A673 (cell line): ENCODE data around the gene TMEM131L. TPM values are rescaled to one million over a fixed set of nuclear protein-coding genes. Genes with fewer than 3 reads are reported as not detected.
"Not testable (repeated sequence)": the region's sequence is repeated elsewhere in the genome, so short reads cannot be mapped to it uniquely, and the experiment has no call there.

Source experiments
- BruUV-seq: library from RNA; stranded (reverse); fragments of 400-500 nt; replicated peaks from 2 replicates; lab custom pipeline; 2021; lab: Mats Ljungman, UMichigan
- CTCF ChIA-PET: fragments of 300-600 bp; sonication (Branson Sonifier 250); formaldehyde crosslinking; loops from one replicate; lab custom pipeline; 2022; ENCODE audit warnings: antibody characterized with exemption; lab: Charles Lee
- POLR2A ChIA-PET: fragments of 300-600 bp; sonication (Branson Sonifier 250); formaldehyde crosslinking; loops from one replicate; lab custom pipeline; 2022; ENCODE audit warnings: antibody characterized with exemption; ENCODE audit not compliant: low non-redundant PET; lab: Charles Lee
- DNase-seq: peaks from one replicate; pipeline ENCODE4 v3.0.0-alpha.2; 2015; ENCODE audit warnings: low spot score
- H3K27ac ChIP-seq: fragments of 200-600 bp; sonication (generic); 2 replicates; pipeline ENCODE4 v1.5.1; 2016; ENCODE audit warnings: mixed run types, low read depth, mild to moderate bottlenecking, mixed read lengths, antibody characterized with exemption, low read length; ENCODE audit not compliant: poor library complexity, severe bottlenecking
- H3K27me3 ChIP-seq: fragments of 200-600 bp; sonication (generic); replicated peaks from 2 replicates; pipeline ENCODE4 v1.6.1; 2017; ENCODE audit warnings: mixed run types, low read depth, mild to moderate bottlenecking, mixed read lengths, antibody characterized with exemption, low read length; ENCODE audit not compliant: insufficient read depth, poor library complexity
- H3K36me3 ChIP-seq: fragments of 200-600 bp; sonication (generic); 2 replicates; pipeline ENCODE4 v1.6.1; 2016; ENCODE audit warnings: mixed run types, mild to moderate bottlenecking, mixed read lengths, antibody characterized with exemption, low read length; ENCODE audit not compliant: insufficient read depth, poor library complexity, severe bottlenecking
- H3K4me1 ChIP-seq: fragments of 200-600 bp; sonication (generic); 2 replicates; pipeline ENCODE4 v1.6.1; 2017; ENCODE audit warnings: mixed run types, mild to moderate bottlenecking, mixed read lengths, antibody characterized with exemption, low read length; ENCODE audit not compliant: insufficient read depth, poor library complexity, severe bottlenecking
- H3K4me3 ChIP-seq: fragments of 200-600 bp; sonication (generic); 2 replicates; pipeline ENCODE4 v1.5.1; 2016; ENCODE audit warnings: low read depth, mixed run types, mild to moderate bottlenecking, mixed read lengths, low read length; ENCODE audit not compliant: poor library complexity, severe bottlenecking
- H3K9me3 ChIP-seq: fragments of 200-600 bp; sonication (generic); 2 replicates; pipeline ENCODE4 v1.6.1; 2016; ENCODE audit warnings: mixed run types, low read depth, mild to moderate bottlenecking, mixed read lengths, antibody characterized with exemption, low read length; ENCODE audit not compliant: poor library complexity, severe bottlenecking
- EZH2 ChIP-seq: fragments of 200-600 bp; sonication (generic); IDR thresholded peaks from 2 replicates; pipeline ENCODE4 v1.6.1; 2017; ENCODE audit warnings: borderline replicate concordance, low read depth, mild to moderate bottlenecking, mixed read lengths, antibody characterized with exemption, low read length; ENCODE audit not compliant: poor library complexity, severe bottlenecking
- intact Hi-C: fragments of 100-400 bp; cut with micrococcal nuclease; formaldehyde crosslinking; loops from one replicate; pipeline ENCODE4 v1.10.0; 2022; ENCODE audit not compliant: unreplicated experiment
- total RNA-seq: library from RNA; stranded (reverse); gene quantifications from 2 replicates; pipeline ENCODE4 v1.2.3, GENCODE V29; 2021
- TF ChIP-seq, protein P1 (sequence below): fragments of 300-800, 200-600 bp; sonication (generic); conservative IDR thresholded peaks from 2 replicates; pipeline ENCODE4 v1.5.1; 2017; ENCODE audit warnings: low read depth, mild to moderate bottlenecking, antibody characterized with exemption, low read length, moderate library complexity, mixed read lengths

The TMEM131L gene
- total RNA-seq, 1 experiment from 2014 or later, result 18.4 TPM

DNA sequence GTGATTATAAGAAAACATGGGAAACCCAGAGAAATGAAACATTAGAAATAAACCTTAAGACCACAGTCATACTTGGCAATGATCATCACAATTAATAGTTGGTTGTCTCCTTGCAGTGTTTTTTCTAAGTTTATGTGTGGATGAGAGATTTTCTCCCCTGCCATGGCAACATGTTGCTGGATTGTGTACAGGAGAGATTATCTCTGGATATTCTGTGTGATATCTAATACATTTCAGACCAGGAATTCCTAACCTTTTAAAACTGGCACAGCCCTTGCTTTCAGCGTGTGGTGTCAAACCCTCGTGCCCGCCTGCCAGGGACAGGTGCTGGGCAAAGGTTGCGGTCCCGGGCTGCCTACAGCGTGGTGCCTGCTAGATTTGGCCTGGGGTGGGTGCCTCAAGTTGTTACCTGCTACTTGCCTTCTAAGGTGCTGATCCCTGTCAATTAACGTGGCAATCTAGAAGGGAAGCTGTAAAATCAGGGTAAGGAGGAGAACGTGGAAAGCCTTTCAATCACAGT, 100.5 kb downstream of the TMEM131L start:
- no peaks in the 10 kb centered on the region for H3K36me3 ChIP-seq
- TF ChIP-seq EZH2, result no peak
- TF ChIP-seq, protein P1, sequence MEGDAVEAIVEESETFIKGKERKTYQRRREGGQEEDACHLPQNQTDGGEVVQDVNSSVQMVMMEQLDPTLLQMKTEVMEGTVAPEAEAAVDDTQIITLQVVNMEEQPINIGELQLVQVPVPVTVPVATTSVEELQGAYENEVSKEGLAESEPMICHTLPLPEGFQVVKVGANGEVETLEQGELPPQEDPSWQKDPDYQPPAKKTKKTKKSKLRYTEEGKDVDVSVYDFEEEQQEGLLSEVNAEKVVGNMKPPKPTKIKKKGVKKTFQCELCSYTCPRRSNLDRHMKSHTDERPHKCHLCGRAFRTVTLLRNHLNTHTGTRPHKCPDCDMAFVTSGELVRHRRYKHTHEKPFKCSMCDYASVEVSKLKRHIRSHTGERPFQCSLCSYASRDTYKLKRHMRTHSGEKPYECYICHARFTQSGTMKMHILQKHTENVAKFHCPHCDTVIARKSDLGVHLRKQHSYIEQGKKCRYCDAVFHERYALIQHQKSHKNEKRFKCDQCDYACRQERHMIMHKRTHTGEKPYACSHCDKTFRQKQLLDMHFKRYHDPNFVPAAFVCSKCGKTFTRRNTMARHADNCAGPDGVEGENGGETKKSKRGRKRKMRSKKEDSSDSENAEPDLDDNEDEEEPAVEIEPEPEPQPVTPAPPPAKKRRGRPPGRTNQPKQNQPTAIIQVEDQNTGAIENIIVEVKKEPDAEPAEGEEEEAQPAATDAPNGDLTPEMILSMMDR, result no peak
- no peak overlapping the region for H3K27ac ChIP-seq
- DNase-seq, result no peak
- intact Hi-C loops, result no loop called here
- no peaks in the 10 kb centered on the region for H3K9me3 ChIP-seq
- no TSS peak for BruUV-seq
- POLR2A ChIA-PET, result no interaction called here
- peaks cover 5% of the 10 kb centered on the region for H3K4me1 ChIP-seq
- no peaks in the 10 kb centered on the region for H3K27me3 ChIP-seq
- no peak overlapping the region for H3K4me3 ChIP-seq
- CTCF ChIA-PET, result no interaction called here

DNA sequence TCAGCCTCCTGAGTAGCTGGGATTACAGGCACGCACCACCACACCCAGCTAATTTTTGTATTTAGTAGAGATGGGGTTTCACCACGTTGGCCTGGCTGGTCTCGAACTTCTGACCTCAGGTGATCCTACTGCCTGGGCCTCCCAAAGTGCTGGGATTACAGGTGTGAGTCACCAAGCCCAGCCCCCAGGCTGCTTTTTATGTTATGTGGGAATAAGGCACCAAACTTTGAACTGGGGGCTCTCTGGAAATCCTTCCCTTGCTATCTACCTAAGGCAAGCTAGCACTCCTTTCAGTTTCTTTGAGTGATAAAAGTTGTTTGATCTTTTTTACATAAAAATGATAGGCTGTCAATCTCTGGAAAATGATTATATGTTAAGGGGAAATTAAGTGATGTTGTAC, 101.5 kb downstream of the TMEM131L start:
- H3K27ac ChIP-seq, H3K4me1 ChIP-seq, H3K4me3 ChIP-seq, BruUV-seq, intact Hi-C loops, H3K36me3 ChIP-seq, H3K27me3 ChIP-seq, DNase-seq, CTCF ChIA-PET, H3K9me3 ChIP-seq, POLR2A ChIA-PET: not testable (repeated sequence)

DNA sequence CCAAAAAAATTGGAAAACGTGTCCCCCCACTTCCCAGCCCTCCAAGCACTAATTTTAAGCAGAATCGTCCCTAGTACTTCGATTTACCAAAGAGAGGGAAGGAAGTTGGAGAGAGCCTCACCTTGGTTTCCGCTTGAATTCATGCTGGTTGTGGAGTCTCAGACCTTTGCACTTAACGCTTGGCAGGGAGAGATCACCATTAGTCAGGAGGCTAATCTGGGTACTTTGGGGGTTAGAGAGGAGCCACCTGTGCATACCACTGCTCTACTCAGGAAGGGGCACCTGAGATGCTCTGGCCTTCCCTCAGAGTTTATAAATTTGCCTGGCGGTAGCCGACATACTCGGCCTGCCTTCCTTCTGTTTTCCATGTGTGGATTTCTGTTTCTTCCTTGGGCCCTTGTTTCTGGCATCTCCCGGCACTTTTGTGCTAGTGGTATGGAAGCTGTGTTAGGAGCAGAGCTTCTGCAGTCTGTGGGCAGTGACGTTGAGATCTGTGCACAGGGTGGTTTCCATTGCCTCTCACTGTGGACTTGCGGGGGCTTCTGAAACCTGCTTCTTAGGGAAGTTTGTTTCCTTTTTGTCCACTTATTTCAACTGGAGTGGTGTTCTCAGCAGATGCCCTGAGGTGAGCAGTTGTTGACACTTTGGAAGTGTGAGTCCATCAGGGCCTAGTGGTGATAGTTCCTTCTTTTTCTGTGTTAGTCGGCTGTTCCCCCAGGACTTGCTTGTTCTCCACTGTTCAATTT, 104.2 kb downstream of the TMEM131L start:
- intact Hi-C loops, result loop anchor here (10.0 kb wide), 1 partner anchor 106 kb away; the partner anchor contains the start of gene TMEM131L
- CTCF ChIA-PET, result no interaction called here
- POLR2A ChIA-PET, result no interaction called here

More for the DNA sequence above, 104.2 kb downstream of the TMEM131L start:
- no TSS peak for BruUV-seq
- no peak for DNase-seq
- Histone ChIP-seq H3K27ac (no peak overlapping the region), H3K4me3 (no peak overlapping the region), H3K4me1 (peaks cover 13% of the 10 kb centered on the region), H3K9me3 (no peaks in the 10 kb centered on the region), H3K36me3 (no peaks in the 10 kb centered on the region), H3K27me3 (no peaks in the 10 kb centered on the region)
- TF ChIP-seq, protein P1, result no peak
- TF ChIP-seq EZH2, result no peak
